Astrocyte of the cerebellum (primary cell): Measurements from ENCODE around the gene NLRP7.
"Not testable (repeated sequence)": the region's sequence is repeated elsewhere in the genome, so short reads cannot be mapped to it uniquely, and the experiment has no call there.

ENCODE experiments used
- DNase-seq: peaks from one replicate; pipeline ENCODE4 v3.0.0-alpha.2; 2011; ENCODE audit warnings: low read depth
- H3K4me3 ChIP-seq: 2 replicates; pipeline ENCODE4 v1.5.1; 2011; ENCODE audit warnings: mild to moderate bottlenecking, low read depth, low read length, moderate library complexity
- CTCF ChIP-seq: IDR thresholded peaks from 2 replicates; pipeline ENCODE4 v1.5.1; 2012; ENCODE audit warnings: low read length, low read depth, moderate library complexity, mild to moderate bottlenecking; ENCODE audit errors: missing control alignments
- in situ Hi-C: cut with HindIII; loops from 2 replicates; pipeline ENCODE4 v1.10.0; 2017; ENCODE audit warnings: low sequenced_read_pairs

Gene NLRP7

DNA sequence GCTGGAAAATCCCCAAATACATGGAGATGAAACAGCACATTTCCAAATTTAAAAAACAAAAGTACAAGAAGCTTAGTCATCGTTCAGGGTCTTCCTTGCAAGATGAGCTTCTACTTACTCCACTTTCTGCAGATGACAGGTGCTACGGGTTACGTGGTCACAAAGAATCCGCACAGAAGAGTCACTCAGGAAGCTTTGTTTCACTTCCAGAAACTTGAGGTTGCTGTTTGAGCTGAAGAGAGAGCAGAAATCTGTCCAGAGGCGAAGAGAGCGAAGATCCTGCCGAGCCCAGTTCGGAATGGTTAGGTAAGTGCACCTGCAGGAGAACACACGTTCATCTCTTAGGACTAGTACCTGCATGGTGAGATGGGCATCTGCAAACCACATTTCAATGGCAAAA is 9.4 kb downstream of the NLRP7 start:
- H3K4me3 ChIP-seq: no peak overlapping the region
- in situ Hi-C loops: no loop called here

GRCh38 chr19:54928299-54928698 is 19.0 kb downstream of the NLRP7 start:
- DNase-seq: no peak
- in situ Hi-C loops: no loop called here
- no peak for TF ChIP-seq CTCF
- no peak overlapping the region for H3K4me3 ChIP-seq

More for the DNA sequence above, 9.4 kb downstream of the NLRP7 start:
- TF ChIP-seq CTCF: no peak
- DNase-seq: no peak

DNA sequence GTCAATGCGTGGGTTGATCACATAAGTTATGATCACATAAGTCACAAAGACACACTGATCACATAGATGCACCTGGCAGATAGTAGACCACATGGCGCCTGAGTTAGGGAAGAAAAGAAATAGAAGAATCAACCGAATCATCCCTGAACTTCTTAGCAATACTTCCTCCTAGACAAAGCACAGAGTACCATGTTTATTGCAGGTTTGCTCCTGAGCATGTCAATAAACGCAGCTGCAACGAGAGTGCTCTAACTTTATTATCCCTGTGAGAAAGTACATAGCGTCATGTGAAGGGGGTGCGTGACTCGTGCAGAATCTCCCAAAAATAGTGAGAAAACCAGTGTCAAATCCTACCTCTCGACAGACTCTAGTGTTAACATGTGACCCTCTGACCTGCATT is 24.1 kb downstream of the NLRP7 start:
- no peak for DNase-seq
- H3K4me3 ChIP-seq: no peak overlapping the region
- no peak for TF ChIP-seq CTCF
- in situ Hi-C loops: no loop called here

DNA sequence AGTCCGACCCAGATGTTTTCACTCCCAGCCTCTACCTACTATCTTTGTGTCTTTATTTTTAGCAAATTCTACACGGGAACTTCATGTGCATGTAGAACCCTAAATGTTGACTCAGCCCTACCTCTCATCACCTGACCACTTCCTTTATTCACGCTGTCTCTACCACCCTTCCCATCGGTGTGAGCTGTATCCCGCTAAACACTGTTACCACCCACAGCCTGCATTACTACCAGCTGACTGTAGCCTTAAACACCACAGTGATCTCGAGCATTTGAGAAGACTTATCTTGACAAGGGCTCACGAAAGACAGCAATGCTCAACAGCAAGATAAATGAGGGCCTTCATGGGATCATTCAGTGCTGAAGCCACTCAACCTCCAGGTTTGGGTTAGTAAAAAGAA is 26.2 kb downstream of the NLRP7 start:
- H3K4me3 ChIP-seq: no peak overlapping the region
- in situ Hi-C loops: no loop called here
- no peak for TF ChIP-seq CTCF
- no peak for DNase-seq

GRCh38 chr19:54919646-54920563 is 27.4 kb downstream of the NLRP7 start:
- in situ Hi-C loops, H3K4me3 ChIP-seq, DNase-seq: not testable (repeated sequence)

GRCh38 chr19:54918499-54918898 is 28.8 kb downstream of the NLRP7 start:
- in situ Hi-C loops: no loop called here

More at GRCh38 chr19:54918499-54918898, 28.8 kb downstream of the NLRP7 start:
- TF ChIP-seq CTCF: no peak
- no peak overlapping the region for H3K4me3 ChIP-seq
- DNase-seq: no peak
